Measurements from ENCODE around the gene SLC29A4.

SLC29A4 gene

DNA sequence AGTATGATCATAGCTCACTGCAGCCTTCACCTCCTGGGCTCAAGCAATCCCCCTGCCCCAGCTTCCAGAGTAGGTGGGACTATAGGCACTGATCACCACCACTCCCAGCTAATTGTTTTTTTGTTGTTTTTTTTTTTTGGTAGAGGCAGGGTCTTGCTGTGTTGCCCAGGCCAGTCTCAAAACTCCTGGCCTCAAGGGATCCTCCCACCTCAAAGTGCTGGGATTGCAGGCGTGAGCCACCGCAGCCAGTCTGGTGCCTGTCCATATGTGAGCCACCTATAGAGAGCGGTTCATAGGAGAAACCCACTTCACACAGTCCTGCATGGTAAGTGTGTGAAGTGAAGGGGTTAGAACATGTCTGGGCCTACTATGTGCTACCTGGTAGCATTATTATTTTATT lies 47.5 kb downstream of the SLC29A4 start:
- TF ChIP-seq, protein P1, sequence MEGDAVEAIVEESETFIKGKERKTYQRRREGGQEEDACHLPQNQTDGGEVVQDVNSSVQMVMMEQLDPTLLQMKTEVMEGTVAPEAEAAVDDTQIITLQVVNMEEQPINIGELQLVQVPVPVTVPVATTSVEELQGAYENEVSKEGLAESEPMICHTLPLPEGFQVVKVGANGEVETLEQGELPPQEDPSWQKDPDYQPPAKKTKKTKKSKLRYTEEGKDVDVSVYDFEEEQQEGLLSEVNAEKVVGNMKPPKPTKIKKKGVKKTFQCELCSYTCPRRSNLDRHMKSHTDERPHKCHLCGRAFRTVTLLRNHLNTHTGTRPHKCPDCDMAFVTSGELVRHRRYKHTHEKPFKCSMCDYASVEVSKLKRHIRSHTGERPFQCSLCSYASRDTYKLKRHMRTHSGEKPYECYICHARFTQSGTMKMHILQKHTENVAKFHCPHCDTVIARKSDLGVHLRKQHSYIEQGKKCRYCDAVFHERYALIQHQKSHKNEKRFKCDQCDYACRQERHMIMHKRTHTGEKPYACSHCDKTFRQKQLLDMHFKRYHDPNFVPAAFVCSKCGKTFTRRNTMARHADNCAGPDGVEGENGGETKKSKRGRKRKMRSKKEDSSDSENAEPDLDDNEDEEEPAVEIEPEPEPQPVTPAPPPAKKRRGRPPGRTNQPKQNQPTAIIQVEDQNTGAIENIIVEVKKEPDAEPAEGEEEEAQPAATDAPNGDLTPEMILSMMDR (IDR thresholded peaks at IDR 0.05) = no peak
- no peak for TF ChIP-seq ZFX (IDR thresholded peaks at IDR 0.05; ENCODE audit: borderline replicate concordance)
- no peak overlapping the region for H3K27ac ChIP-seq

DNA sequence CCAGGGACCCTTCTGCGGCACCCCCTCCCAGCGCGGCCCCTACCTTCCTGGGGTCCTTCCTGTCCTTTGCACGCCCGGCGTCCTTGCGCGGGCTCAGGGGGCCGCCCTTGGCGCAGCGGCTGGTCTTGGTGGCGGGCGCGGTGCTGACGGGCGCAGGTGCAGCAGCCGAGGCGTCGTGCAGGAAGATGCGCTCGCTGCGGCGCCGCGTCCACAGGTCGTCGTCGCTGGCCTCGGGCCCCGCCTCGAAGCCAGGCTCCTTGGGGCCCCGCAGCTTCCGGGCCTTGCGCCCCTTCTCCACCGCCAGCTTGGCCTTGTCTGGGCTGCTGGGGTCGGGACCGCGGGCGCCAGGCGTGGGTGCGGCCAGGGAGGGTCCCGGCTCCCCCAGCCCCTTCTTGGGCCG lies 49.8 kb downstream of the SLC29A4 start:
- no peak overlapping the region for H3K27ac ChIP-seq
- no peak for TF ChIP-seq ZFX (IDR thresholded peaks at IDR 0.05; ENCODE audit: borderline replicate concordance)
- TF ChIP-seq, protein P1 (IDR thresholded peaks at IDR 0.05) = no peak

DNA sequence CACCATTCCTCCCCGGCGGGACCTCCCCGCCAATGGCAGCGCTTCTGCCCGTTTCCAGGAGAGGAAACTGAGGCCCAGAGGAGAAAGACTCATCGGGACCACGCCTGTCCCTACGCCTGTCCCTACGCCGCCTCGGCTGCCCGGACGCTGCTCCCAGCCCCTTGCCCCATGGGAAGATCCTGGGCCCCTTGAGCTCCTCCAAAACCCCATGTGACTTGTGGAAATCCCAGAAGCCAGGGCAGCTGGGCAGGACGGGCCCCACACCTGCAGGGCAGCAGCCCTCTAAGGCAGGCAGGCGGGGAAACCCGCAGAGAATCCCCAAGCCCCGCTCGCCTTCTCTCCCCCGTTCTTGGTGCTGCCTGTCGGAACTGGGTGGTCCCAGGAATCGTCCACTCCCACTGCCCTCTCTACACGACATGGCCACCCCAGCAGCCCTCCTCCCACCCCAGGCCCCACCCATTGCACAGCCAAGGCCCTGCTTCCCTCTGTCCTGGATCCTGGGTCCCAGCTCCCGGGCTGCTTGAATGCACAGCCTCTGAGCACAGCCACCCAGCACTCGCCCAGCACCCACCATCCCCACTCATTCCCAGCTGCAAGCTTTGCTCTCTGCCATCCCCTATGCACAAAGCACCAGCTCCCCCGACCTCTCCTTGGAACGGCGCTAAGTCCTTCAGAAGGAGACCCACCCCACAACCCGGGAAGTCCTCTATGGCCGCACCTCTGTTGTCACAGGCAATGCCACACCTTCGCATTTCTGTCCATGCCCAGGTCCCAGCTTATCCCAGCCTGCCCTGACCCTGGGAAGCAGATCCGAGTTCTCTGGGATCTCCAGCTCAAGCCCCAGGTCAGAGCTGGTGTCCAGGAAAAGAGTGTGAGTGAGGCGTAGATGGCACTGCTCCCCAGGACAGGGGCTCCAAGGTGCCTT lies 50.6 kb downstream of the SLC29A4 start:
- TF ChIP-seq, protein P1 (IDR thresholded peaks at IDR 0.05) = no peak
- TF ChIP-seq ZFX (IDR thresholded peaks at IDR 0.05; ENCODE audit: borderline replicate concordance) = no peak
- H3K27ac ChIP-seq = no peak overlapping the region

DNA sequence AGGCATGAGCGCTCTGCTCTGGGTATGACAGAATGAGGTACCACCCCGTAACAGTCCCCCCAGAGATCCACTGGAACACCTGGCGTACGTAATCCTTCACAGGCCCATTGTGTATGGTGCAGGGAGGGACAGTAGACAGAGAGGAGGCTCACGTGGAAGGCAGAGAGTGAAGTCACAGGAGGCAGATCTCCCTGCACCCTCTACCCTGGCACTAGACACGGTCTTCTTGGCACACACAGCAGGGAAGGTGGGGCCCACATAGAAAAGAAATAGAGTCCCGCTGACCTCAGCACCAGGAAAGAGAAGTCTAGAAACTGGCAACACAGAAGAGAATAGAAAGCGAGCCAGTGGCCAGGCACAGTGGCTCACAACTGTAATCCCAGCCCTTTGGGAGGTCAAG lies 51.9 kb downstream of the SLC29A4 start:
- 0 out of 2 replicates have a peak overlapping the region, but pooled peaks have one; percentile 16 for H3K27ac ChIP-seq
- no peak for TF ChIP-seq ZFX (IDR thresholded peaks at IDR 0.05; ENCODE audit: borderline replicate concordance)

DNA sequence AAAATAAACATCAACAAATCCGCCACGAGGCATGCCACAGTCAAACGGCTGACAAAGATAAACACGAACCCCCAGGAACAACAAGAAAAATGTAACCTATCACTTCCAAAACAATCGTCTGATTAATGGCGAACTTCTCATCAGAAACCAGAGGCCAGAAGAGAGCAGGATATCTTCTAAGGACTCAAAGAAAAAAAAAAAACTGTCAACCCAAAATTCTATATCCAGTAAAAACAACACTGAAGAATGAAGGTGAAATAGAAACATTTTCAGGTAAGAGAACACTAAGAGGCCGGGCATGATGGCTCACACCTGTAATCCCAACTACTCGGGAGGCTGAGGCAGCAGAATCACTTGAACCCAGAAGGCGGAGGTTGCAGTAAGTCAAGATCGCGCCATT lies 54.3 kb downstream of the SLC29A4 start:
- no peak for TF ChIP-seq ZFX (IDR thresholded peaks at IDR 0.05; ENCODE audit: borderline replicate concordance)
- TF ChIP-seq, protein P1 (IDR thresholded peaks at IDR 0.05) = no peak
- no peak overlapping the region for H3K27ac ChIP-seq

DNA sequence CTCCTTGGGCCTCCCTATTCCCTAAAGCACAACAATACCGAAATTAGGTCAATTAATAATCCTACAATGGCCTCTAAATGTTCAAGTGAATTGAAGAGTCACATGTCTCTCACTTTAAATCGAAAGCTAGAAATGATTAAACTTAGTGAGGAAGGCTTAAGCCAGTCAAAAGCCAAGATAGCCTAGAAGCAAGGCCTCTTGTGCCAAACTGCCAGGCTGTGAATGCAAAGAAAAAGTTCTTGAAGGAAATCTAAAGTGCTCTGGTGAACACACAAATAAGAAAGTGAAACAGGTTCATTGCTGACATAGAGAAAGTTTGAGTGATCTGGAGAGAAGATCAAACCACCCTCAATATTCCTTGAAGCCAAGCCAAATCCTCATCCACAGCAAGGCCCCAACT lies 57.2 kb downstream of the SLC29A4 start:
- TF ChIP-seq, protein P1 (IDR thresholded peaks at IDR 0.05) = no peak
- TF ChIP-seq ZFX (IDR thresholded peaks at IDR 0.05; ENCODE audit: borderline replicate concordance) = no peak
- no peak overlapping the region for H3K27ac ChIP-seq

DNA sequence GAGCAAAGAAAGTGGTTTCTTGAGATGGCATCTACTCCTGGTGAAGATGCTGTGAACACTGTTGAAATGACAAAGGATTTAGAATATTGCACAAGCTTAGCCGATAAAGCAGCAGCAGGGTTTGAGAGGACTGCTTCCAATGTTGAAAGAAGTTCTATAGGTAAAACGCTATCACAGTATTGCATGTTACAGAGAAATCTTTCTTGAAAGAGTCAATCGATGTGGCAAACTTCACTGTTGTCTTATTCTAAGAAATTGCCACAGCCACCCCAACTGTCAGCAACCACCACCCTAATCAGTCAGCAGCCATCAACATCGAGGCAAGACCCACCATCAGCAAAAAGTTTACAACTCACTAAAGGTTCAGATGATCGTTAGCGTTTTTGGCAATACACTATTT lies 59.9 kb downstream of the SLC29A4 start:
- H3K27ac ChIP-seq = no peak overlapping the region

More for the DNA sequence above, 59.9 kb downstream of the SLC29A4 start:
- TF ChIP-seq, protein P1 (IDR thresholded peaks at IDR 0.05) = no peak
- TF ChIP-seq ZFX (IDR thresholded peaks at IDR 0.05; ENCODE audit: borderline replicate concordance) = no peak
